GM12878 (cell line): ENCODE measurements around the gene RAP1GAP. TPM values are rescaled to one million over a fixed set of nuclear protein-coding genes. Genes with fewer than 3 reads are reported as not detected.

Experiments used
- ATAC-seq: fragments of 200-7000 bp; cut with Tn5 transposase; 3 replicates; pipeline ENCODE4 v1.9.1; 2020; ENCODE audit warnings: mild to moderate bottlenecking, moderate library complexity
- BruUV-seq: library from RNA; stranded (reverse); fragments of 400-500 nt; replicated peaks from 2 replicates; lab custom pipeline; 2021; lab: Mats Ljungman, UMichigan
- CTCF ChIA-PET: fragments of 300-600 bp; sonication (Branson Sonifier 250); formaldehyde crosslinking; extraction: SDS; loops from one replicate; lab custom pipeline; 2021; ENCODE audit warnings: inconsistent platforms; lab: Yijun Ruan, JAX
- POLR2A ChIA-PET: fragments of 350-600 bp; formaldehyde crosslinking; extraction: SDS; loops from one replicate; lab custom pipeline; 2021; ENCODE audit warnings: inconsistent platforms; lab: Charles Lee
- RAD21 ChIA-PET: fragments of 300-600 bp; sonication (Branson Sonifier 250); formaldehyde crosslinking; loops from one replicate; lab custom pipeline; 2023; ENCODE audit warnings: antibody characterized with exemption; ENCODE audit not compliant: unreplicated experiment; lab: Charles Lee
- SMC1A ChIA-PET: fragments of 300-600 bp; sonication (Branson Sonifier 250); formaldehyde crosslinking; loops from one replicate; lab custom pipeline; 2023; ENCODE audit not compliant: unreplicated experiment, uncharacterized antibody; lab: Charles Lee
- DNase-seq: peaks from one replicate; pipeline ENCODE4 v3.0.0-alpha.2; 2011; ENCODE audit warnings: low read depth, low spot score
- FAIRE-seq: peaks from 3 replicates; lab custom pipeline; 2011; peaks lifted over from hg19 to GRCh38; lab: Jason Lieb, UNC
- H2AFZ ChIP-seq: 2 replicates; pipeline ENCODE4 v1.6.0; 2011; ENCODE audit warnings: low read depth, low read length, control low read depth; ENCODE audit not compliant: control insufficient read depth
- H3K27ac ChIP-seq: 2 replicates; pipeline ENCODE4 v1.5.1; 2011; ENCODE audit warnings: control low read depth; ENCODE audit not compliant: control insufficient read depth, insufficient read depth
- H3K27me3 ChIP-seq, 2 experiments: replicated peaks in 1 of 2; 2 replicates each; pipeline versions ENCODE4 v1.6.0 to v1.6.1; 2011; ENCODE audit warnings: low read length in 1 of 2; ENCODE audit not compliant: control insufficient read depth in 2 of 2, insufficient read depth in 2 of 2
- H3K36me3 ChIP-seq, 2 experiments: 2 replicates each; pipeline ENCODE4 v1.5.1; 2011; ENCODE audit warnings: low read length in 1 of 2; ENCODE audit not compliant: control insufficient read depth in 2 of 2, insufficient read depth in 2 of 2
- H3K4me1 ChIP-seq: 2 replicates; pipeline ENCODE4 v1.6.1; 2011; ENCODE audit warnings: mild to moderate bottlenecking, low read length, moderate library complexity, mixed read lengths; ENCODE audit not compliant: control insufficient read depth, insufficient read depth
- H3K4me2 ChIP-seq: 2 replicates; pipeline ENCODE4 v1.6.0; 2011; ENCODE audit warnings: control low read depth; ENCODE audit not compliant: control insufficient read depth, insufficient read depth
- H3K4me3 ChIP-seq: fragments of 200-600 bp; sonication (generic); 2 replicates; pipeline ENCODE4 v1.5.1; 2016
- H3K79me2 ChIP-seq: 2 replicates; pipeline ENCODE4 v1.6.0; 2011; ENCODE audit warnings: low read length; ENCODE audit not compliant: control insufficient read depth, insufficient read depth
- H3K9ac ChIP-seq: 2 replicates; pipeline ENCODE4 v1.8.0; 2011; ENCODE audit warnings: low read length, control low read depth, mixed read lengths; ENCODE audit not compliant: control insufficient read depth, insufficient read depth
- H3K9me3 ChIP-seq: replicated peaks from 3 replicates; pipeline ENCODE4 v1.5.1; 2011; ENCODE audit warnings: mild to moderate bottlenecking, low read length; ENCODE audit not compliant: control insufficient read depth, insufficient read depth
- H4K20me1 ChIP-seq: 2 replicates; pipeline ENCODE4 v1.6.0; 2011; ENCODE audit not compliant: control insufficient read depth, insufficient read depth
- ASH2L ChIP-seq: fragments of 300-600, 200-600 bp; sonication (generic); IDR thresholded peaks from 2 replicates; pipeline ENCODE4 v1.6.1; 2017; ENCODE audit warnings: low read depth, mild to moderate bottlenecking, borderline replicate concordance
- ATF3 ChIP-seq: IDR thresholded peaks from 2 replicates; pipeline ENCODE4 v1.6.1; 2011; ENCODE audit warnings: low read depth, mild to moderate bottlenecking, low read length, moderate library complexity, borderline replicate concordance; ENCODE audit errors: extremely low read depth
- ESRRA ChIP-seq: IDR thresholded peaks from 2 replicates; pipeline ENCODE4 v1.6.1; 2012; ENCODE audit warnings: mild to moderate bottlenecking, low read length, improper control_type of control experiment
- EZH2 ChIP-seq: IDR thresholded peaks from 2 replicates; pipeline ENCODE4 v1.6.1; 2012; ENCODE audit warnings: low read depth, mild to moderate bottlenecking, control low read depth, inconsistent platforms, low read length, borderline replicate concordance; ENCODE audit not compliant: control insufficient read depth
- FOXM1 ChIP-seq: IDR thresholded peaks from 2 replicates; pipeline ENCODE4 v1.6.1; 2012; ENCODE audit warnings: low read depth, mild to moderate bottlenecking, inconsistent platforms, low read length, moderate library complexity
- HCFC1 ChIP-seq: fragments of 150-350 bp; IDR thresholded peaks from 2 replicates; pipeline ENCODE4 v1.6.1; 2014; ENCODE audit warnings: low read length
- HDAC6 ChIP-seq: fragments of 200-600 bp; sonication (generic); IDR thresholded peaks from one replicate; pipeline ENCODE4 v1.8.0; 2017; ENCODE audit warnings: antibody characterized with exemption; ENCODE audit not compliant: unreplicated experiment
- HSF1 ChIP-seq: fragments of 150-350 bp; IDR thresholded peaks from 2 replicates; pipeline ENCODE4 v1.6.1; 2014; ENCODE audit warnings: mild to moderate bottlenecking, low read depth, low read length
- IRF4 ChIP-seq: IDR thresholded peaks from 2 replicates; pipeline ENCODE4 v1.6.1; 2011; ENCODE audit warnings: low read depth, low read length
- JUND ChIP-seq: IDR thresholded peaks from 2 replicates; pipeline ENCODE4 v1.6.1; 2012; ENCODE audit warnings: low read depth, mild to moderate bottlenecking, low read length, improper control_type of control experiment, moderate library complexity
- KDM1A ChIP-seq: fragments of 200-600 bp; sonication (generic); IDR thresholded peaks from 2 replicates; pipeline ENCODE4 v1.6.1; 2016; ENCODE audit warnings: borderline replicate concordance
- MAX ChIP-seq: IDR thresholded peaks from 2 replicates; pipeline ENCODE4 v1.6.1; 2012; ENCODE audit warnings: low read depth, low read length, improper control_type of control experiment
- POLR2A ChIP-seq: IDR thresholded peaks from 2 replicates; pipeline ENCODE4 v1.6.1; 2011; ENCODE audit warnings: low read depth, mild to moderate bottlenecking, low read length
- RB1 ChIP-seq: fragments of 450-650 bp; formaldehyde crosslinking; IDR thresholded peaks from 2 replicates; pipeline ENCODE4 v1.6.1; 2017; ENCODE audit warnings: mild to moderate bottlenecking, borderline replicate concordance
- RFX5 ChIP-seq: IDR thresholded peaks from 2 replicates; pipeline ENCODE4 v1.6.1; 2011; ENCODE audit warnings: low read depth, low read length, improper control_type of control experiment
- SREBF2 ChIP-seq: IDR thresholded peaks from 2 replicates; pipeline ENCODE4 v1.6.1; 2012; ENCODE audit warnings: mild to moderate bottlenecking, low read length
- TCF7 ChIP-seq: IDR thresholded peaks from 2 replicates; pipeline ENCODE4 v1.6.1; 2014; ENCODE audit warnings: antibody characterized with exemption, borderline replicate concordance
- ZBED1 ChIP-seq: IDR thresholded peaks from 2 replicates; pipeline ENCODE4 v1.6.1; 2016; ENCODE audit warnings: borderline replicate concordance
- WGBS: methylation state at CpG from one replicate; pipeline ENCODE4 v1.1.6; 2016; ENCODE audit warnings: low lambda C conversion rate; ENCODE audit not compliant: insufficient replicate concordance, insufficient coverage; ENCODE audit errors: missing lambda C conversion rate; 5-methylcytosine and 5-hydroxymethylcytosine counted together
- in situ Hi-C: fragments of 300-500 bp; cut with MboI; formaldehyde crosslinking; loops from 9 replicates; pipeline ENCODE4 v1.14.3; 2018; ENCODE audit warnings: mixed read lengths
- intact Hi-C: fragments of 100-400 bp; cut with micrococcal nuclease; formaldehyde crosslinking; loops from one replicate; pipeline ENCODE4 v1.14.2; 2022; ENCODE audit not compliant: unreplicated experiment
- polyA plus RNA-seq, 11 experiments: library from polyadenylated mRNA; depleted of rRNA in 4 of 11; unstranded in 6 of 11; stranded (reverse) in 5 of 11; fragments of >200 nt; fragmentation: Nextera tagmentation in 4 of 11; fragmentation: Illumina TruSeq in 1 of 11; extraction: Ambion mirVana in 4 of 11; extraction: Trizol in 1 of 11; gene quantifications; 1 replicate in 1 of 11; 2 replicates in 10 of 11; pipeline versions ENCODE4 v1.2.1 to v1.2.3, GENCODE V29; 2011 to 2016; ENCODE audit warnings: inconsistent platforms in 2 of 11, missing spikeins in 2 of 11, low read depth in 1 of 11
- total RNA-seq, 4 experiments: library from RNA; depleted of rRNA in 3 of 4; stranded (reverse); fragments of >200 nt in 3 of 4; fragmentation: Illumina TruSeq in 1 of 4; extraction: Trizol in 1 of 4; gene quantifications; 2 replicates each; pipeline versions ENCODE4 v1.2.1 to v1.2.3, GENCODE V29; 2013 to 2021

The RAP1GAP gene
- total and polyA plus RNA-seq, 10 of the 15 experiments (the other 5 are each of a cell fraction or from before 2014, with no cell fraction given) = 0.04 to 0.96 (median 0.09) TPM; not detected in 3

- Histone ChIP-seq H3K4me2 (no peak overlapping the region), H2AFZ (no peak overlapping the region), H3K36me3 (no peaks in the 10 kb centered on the region), H3K27ac (no peak overlapping the region), H4K20me1 (no peaks in the 10 kb centered on the region), H3K9ac (no peak overlapping the region), H3K9me3 (no peaks in the 10 kb centered on the region), H3K79me2 (no peaks in the 10 kb centered on the region), H3K4me3 (no peak overlapping the region), H3K27me3 (0 out of 4 replicates have a peak, but pooled peaks cover 0 to 3% of the 10 kb centered on the region in 2 experiments), H3K4me1 (no peaks in the 10 kb centered on the region)
- RAD21 ChIA-PET = no interaction called here
- no peak for DNase-seq
- WGBS = 35% methylated on average over 13 of the region's 13 CpGs
- no TSS peak for BruUV-seq
- CTCF ChIA-PET = no interaction called here
- no peak for TF ChIP-seq HCFC1
- no peak for TF ChIP-seq MAX
- no peak for TF ChIP-seq HSF1
- no peak for TF ChIP-seq ESRRA
- no peak for TF ChIP-seq ZBED1
- no peak for TF ChIP-seq FOXM1
- no peak for TF ChIP-seq TCF7
- TF ChIP-seq HDAC6 = no peak
- TF ChIP-seq SREBF2 = no peak
- no peak for TF ChIP-seq ATF3
- TF ChIP-seq IRF4 = no peak
- TF ChIP-seq EZH2 = no peak
- no peak for TF ChIP-seq RB1
- TF ChIP-seq ASH2L = no peak
- TF ChIP-seq KDM1A = no peak
- no peak for TF ChIP-seq RFX5
- no peak for TF ChIP-seq JUND
- TF ChIP-seq POLR2A = no peak
- in situ Hi-C loops = no loop called here
- POLR2A ChIA-PET = no interaction called here
- intact Hi-C loops = no loop called here
- SMC1A ChIA-PET = no interaction called here
- FAIRE-seq = no peak
- no peak for ATAC-seq
Observed at GRCh38 chr1:21590934-21591333, 78.2 kb downstream of the RAP1GAP start.
